Skeletal muscle cell (primary cell): ENCODE measurements around the gene ASAP2.

ENCODE experiments used
- DNase-seq: peaks from one replicate; pipeline ENCODE4 v3.0.0-alpha.2; 2010; ENCODE audit warnings: low read depth
- H3K4me3 ChIP-seq: 2 replicates; pipeline ENCODE4 v1.5.1; 2011; ENCODE audit warnings: low read depth, mild to moderate bottlenecking, control low read depth, low read length, moderate library complexity

Gene ASAP2

GRCh38 chr2:9205963-9206948 lies at the start of gene ASAP2:
TSS of gene ASAP2 (plus strand) at chr2:9206812. CDS start at chr2:9207105, 293 bp downstream.
- no peak for DNase-seq

DNA sequence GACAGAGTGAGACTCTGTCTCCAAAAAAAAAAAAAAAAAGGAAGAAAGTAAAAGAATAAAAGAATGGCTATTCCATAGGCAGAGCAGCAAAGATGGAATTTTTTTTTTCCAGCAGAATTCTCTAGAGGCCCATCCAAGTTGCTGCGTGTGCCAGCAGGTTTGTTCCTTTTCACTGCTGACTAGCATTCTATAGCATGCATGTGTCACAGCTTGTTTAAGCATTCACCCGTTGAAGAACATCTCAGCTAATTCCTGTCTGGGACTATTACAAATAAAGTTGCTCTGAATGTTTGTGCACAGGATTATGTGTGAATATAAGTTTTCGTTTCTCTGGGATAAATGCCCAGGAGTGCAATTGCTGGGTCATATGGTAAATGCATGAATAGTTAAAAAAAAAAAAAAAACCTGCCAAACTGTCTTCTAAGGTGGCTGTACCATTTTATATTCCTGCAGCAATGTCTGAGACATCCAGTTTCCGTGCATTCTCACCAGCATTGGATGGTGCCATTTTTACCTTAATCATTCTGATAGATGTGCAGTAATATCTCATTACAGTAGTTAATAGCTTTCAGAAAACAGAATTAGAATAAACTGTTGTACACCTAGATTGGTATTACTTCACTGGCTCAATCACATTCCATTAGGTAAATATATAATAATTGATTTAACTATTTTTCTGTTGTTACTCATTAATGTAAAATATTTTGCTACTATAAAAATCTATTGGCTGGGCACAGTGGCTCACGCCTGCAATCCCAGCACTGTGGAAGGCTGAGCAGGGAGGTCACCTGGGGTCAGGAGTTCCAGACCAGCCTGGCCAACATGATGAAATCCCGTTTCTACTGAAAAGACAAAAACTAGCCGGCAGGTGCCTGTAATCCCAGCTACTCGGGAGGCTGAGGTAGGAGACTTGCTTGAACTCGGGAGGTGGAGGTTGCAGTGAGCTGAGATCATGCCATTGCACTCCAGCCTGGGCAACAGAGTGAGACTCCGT lies 47.5 kb upstream of the ASAP2 start:
- no peak for DNase-seq
- no peak overlapping the region for H3K4me3 ChIP-seq

More at GRCh38 chr2:9205963-9206948, at the start of gene ASAP2:
- peak within 1 kb of the TSS; percentile 92 for H3K4me3 ChIP-seq

DNA sequence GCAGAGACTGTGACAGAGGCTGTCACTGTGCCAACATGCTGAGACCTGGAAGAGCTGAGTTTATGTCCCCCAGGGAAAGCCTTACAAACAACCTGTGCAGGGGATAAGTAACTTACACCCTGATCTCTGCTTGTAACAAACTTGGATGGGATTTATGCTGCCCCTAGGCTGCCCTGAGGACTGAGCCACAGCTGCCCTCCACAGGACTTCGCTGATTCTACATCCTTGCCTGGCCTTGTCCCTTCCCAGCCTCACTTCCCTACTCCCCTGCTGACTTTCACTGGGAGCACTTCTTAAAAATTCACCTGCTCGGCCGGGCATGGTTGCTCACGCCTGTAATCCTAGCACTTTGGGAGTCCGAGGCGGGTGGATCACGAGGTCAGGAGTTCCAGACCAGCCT lies 45.9 kb upstream of the ASAP2 start:
- DNase-seq, result no peak
- H3K4me3 ChIP-seq, result no peak overlapping the region

DNA sequence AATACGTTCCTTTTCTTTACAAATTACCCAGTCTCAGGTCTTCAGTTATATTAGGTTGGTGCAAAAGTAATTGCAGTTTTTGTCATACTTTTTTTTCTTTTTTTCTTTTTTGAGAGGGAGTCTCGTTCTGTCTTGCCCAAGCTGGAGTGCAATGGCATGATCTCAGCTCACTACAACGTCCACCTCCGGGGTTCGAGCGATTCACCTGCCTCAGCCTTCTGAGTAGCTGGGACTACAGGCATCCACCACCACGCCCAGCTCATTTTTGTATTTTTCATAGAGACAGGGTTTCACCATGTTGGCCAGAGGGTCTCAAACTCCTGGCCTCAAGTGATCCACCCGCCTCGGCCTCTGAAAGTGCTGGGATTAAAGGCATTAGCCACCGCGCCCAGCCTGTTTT lies 43.8 kb upstream of the ASAP2 start:
- H3K4me3 ChIP-seq, result no peak overlapping the region
- DNase-seq, result no peak

- no peak overlapping the region for H3K4me3 ChIP-seq
- no peak for DNase-seq
Measured at GRCh38 chr2:9163306-9164111, 43.1 kb upstream of the ASAP2 start.

GRCh38 chr2:9164112-9164608 lies 42.5 kb upstream of the ASAP2 start:
- H3K4me3 ChIP-seq, result no peak overlapping the region
- DNase-seq, result no peak

DNA sequence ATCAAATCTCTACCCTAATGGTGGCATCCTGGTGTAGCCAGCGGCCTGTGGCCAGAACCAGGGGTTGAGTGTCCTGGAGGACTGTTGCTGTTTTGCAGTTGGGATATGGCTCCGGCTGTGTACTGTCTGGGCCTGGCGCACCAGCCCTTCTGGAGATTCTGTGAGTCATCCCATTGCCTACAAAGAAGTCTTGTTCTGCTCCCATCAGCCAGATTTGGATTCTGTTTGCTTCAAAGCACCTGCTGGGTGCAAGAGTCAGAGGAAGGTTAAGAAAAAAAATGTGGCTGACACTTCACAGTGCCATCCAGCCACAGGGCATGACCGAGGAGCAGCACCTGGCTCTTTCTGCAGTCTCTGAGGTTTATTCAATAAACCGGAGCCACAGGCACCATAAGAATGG lies 41.0 kb upstream of the ASAP2 start:
- DNase-seq, result no peak
- H3K4me3 ChIP-seq, result no peak overlapping the region

GRCh38 chr2:9166579-9167377 lies 39.8 kb upstream of the ASAP2 start:
- DNase-seq, result no peak
- no peak overlapping the region for H3K4me3 ChIP-seq

DNA sequence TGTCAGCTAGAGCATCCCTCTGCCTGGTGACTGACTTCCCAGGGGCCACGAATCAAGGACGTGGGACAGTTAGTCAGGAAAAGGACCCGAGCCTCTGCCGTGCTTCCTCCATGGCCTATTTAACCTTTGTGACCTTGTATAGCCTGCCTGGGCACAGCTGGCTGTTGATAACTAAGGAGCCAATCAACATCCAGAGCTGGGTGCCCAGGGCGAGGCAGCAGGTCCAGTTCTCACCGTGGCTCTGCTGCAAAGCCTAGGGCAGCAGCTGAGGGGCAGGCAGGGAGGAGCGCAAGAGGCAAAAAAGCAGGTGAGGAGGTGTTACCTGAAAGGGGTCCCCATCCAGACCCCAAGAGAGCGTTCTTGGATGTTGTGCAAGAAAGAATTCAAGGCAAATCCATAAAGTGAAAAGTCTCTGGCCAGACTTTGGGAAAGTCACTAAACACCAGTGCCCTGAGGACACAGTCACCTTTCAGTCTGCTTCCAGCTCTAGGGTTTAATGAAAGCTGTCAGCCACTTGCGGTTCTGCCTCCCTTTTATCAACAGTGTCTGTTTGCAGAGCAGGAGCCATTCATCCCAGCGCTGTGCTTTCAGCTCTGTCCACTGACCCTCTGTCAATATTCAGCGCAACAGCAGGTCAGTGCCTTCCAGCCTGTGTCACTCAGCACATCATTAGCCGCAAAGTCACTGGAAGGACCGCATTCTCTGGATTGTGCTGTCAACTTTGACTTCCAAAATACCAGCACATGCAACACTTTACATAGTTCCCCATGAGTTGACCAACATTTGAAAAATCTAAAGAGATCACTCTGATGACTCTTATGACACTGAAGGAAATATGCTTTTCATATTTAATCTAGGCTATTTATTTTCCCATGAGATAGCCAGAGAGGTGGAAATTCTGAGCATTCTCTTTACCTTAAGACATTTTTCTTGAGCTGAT lies 38.6 kb upstream of the ASAP2 start:
- no peak overlapping the region for H3K4me3 ChIP-seq
- no peak for DNase-seq

DNA sequence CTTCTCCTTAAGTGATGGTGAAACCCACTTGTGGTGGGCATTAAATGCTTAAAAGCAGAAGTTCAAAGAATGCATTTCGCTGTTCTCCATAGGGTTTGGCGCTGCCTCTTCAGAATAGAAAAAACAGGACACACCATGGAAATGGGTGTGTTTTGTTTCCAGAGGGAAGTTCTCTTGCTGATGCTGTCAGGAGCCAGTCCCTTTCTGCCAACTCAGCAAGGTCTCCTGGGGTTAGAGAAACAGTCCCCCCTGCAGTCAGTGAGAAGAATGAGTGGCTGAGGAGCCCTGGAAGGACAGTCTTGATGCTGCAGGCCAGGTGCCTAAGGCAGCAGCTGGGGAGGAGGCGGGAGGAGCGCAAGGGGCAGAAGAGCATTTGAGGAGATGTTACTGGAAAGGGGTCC lies 37.8 kb upstream of the ASAP2 start:
- DNase-seq, result no peak
- no peak overlapping the region for H3K4me3 ChIP-seq

- no peak for DNase-seq
- no peak overlapping the region for H3K4me3 ChIP-seq
Measured at GRCh38 chr2:9169349-9170107, 37.1 kb upstream of the ASAP2 start.

DNA sequence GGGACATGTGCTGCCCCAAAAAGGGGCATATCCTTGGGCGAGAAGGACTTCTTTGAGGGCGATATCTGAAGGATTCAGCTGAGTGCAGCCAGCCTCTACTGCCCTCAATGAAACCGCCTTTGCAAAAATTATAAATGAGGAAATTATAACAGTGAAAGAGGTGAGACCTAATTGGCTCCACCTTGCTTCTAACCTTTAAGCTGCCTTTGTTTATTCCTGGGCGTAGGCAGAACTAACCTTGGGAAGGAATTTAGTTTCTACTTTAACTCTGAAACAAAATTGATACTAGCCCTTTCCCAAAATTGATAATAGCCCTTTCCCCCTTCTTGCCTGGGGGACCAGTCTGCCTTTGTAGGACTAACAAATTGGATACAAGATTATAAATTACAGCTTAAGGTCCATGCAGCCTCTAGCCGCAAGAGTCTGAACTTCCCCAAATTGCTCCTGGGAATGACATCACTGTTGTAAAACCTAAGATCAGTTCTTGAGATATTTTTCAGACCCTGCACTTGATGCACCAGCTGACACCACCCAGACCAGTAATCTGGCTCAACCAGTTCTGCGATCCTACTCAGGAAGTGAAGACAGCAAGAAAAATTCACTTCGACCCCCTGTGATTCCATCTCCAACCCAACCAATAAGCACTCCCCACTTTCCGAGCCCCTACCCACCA lies 36.0 kb upstream of the ASAP2 start:
- DNase-seq, result no peak
- no peak overlapping the region for H3K4me3 ChIP-seq

- peak; percentile 79 for DNase-seq
Measured at GRCh38 chr2:9174771-9175437, 31.7 kb upstream of the ASAP2 start.

DNA sequence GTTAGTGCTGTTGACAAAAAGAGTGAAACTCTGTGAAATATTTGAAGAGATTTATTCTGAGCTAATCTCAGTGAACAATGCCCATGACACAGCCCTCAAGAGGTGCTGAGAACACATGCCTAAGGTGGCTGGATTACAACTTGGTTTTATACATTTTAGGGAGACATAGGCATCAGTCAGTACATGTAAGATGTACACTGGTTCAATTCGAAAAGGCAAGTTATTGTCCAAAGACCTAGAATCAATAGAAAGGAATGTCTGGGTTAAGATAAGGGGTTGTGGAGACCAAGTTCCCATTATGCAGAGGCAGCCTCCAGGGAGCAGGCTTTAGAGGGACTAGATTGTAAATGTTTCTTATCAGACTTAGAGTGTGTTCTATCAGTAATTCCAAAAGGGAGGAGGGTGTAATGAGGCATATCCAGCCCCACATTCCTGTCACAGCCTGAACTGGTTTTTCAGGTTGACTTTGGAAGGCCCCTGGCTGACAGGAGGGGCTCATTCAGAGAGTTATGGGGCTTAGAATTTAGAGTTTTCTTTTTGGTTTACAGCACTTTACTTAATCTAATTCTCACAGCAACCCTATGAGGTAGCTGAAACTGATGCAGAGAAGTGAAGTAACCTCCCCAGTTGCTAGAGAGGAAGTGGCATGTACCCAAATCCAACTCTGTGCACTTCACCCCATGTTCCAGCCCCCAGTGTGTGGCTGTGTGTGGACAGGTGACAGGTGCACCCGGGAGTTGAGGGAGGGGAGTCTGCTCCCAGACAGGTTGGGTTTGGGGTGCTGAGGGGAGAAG lies 28.3 kb upstream of the ASAP2 start:
- H3K4me3 ChIP-seq, result no peak overlapping the region
- DNase-seq, result no peak

More at GRCh38 chr2:9174771-9175437, 31.7 kb upstream of the ASAP2 start:
- no peak overlapping the region for H3K4me3 ChIP-seq
